HT-29 (cell line): ENCODE results near the gene P2RY2. TPM values are rescaled to one million over a fixed set of nuclear protein-coding genes. Genes with fewer than 3 reads are reported as not detected.
"Not testable (repeated sequence)": the region's sequence is repeated elsewhere in the genome, so short reads cannot be mapped to it uniquely, and the experiment has no call there.

Experiments
- DNase-seq: peaks from one replicate; pipeline ENCODE4 v3.0.0-alpha.2; 2015; ENCODE audit warnings: low spot score
- total RNA-seq: library from RNA; depleted of rRNA; stranded (reverse); fragments of >200 nt; shearing (Covaris generic); gene quantifications from 2 replicates; pipeline ENCODE4 v1.2.3, GENCODE V29; 2014

P2RY2 gene
- total RNA-seq, 1 experiment from 2014 or later: 36.4 TPM

DNA sequence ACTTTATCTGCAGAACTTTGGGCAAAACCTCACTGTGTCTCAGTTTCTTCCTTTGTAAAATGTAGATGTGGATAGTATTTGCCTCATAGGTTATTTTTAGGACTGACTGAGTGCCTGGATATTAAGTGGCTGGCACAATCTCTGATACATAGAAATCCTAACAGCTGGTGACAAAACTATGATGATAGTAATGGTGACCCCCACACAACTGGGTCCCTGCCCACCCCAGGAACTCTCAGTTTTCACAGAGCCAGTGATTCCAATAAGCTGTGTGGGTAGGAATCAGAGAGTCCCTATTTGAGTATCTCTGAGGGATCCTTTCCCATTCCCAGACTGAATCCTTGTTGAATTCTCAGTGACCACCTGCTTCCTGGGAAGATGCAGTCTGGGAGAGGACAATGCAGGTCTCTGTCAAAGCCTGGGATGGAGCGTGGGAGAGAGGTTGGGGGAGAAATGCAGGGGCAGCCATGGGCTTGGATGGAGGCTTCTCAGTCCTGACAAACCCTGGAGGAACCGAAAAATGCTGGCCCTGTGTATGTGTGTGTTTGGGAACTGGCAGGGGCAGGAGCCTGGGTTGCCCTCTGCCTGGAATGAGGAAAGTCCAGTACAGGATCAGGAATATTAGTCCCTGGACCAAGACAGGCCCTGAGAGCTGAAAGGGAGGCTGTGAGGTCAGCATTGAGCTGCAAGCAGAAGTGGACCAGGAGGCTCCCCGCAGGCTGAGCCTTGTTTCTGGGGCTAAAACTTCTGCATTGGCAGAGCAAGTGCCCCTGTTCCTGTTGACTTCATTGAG lies 48.0 kb downstream of the P2RY2 start:
- no peak for DNase-seq

GRCh38 chr11:73266646-73267020 lies 48.6 kb downstream of the P2RY2 start:
- DNase-seq: no peak

DNA sequence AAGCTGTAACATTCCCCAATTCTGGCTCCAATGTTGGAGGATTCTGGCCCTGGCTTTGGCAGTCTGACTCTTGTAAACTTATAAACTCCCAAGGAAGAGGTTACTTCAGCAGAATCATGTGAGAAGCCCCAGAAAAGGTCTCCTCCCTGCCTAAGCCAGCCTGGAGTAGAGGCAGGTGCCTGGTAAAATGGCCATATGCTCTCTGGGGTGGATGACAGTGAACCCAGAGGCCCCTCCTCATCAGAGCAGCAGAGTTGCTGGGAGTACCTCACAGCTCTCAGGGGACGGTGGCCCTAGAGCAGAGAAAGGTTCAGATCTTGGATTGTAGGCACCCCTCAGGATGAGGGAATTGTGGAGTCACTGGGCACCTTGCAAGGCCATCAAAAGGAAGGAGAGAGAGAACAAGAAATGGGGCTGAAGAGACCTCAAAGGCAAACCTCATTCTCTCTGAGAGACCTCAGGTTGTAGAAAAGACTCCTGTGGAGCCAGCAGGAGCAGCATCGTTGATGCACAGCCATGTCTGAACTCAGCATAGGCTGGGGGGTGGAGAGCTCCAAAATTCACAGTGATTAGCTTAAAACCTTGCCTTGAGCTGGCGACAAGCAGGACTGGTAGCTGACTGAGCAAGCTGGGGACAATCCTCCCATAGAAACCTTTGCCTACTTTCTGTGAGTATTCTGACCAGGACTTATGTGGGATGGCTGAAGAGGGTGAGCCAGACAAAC lies 49.2 kb downstream of the P2RY2 start:
- no peak for DNase-seq

DNA sequence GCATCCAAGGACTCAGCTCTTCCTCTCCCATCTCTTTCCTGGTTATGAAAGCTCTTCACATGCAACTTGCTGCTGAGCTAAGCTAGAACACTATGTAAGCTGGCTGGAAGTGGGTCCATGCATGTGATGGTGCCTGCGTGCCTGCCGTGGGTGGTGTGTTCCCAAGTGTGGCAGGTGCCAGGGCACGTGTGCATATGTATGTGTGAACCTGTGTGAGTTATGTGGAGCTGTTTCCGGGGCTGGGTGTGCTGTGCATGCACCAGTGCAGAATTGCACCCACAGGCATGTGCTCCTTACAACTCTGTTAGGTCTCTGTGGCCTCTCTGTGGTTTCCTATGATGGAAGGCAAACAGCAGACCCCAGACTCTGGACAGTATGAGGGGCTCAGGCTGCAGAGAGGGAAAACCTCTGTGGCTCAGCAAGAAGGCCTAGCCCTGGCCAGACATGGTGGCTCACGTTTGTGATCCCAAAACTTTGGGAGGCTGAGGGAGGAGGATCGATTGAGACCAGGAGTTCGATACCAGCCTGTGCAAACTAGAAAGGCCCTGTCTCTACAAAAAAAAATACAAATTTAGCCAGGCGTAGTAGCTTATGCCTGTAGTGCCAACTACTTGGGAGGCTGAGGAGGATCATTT lies 49.9 kb downstream of the P2RY2 start:
- no peak for DNase-seq

- DNase-seq: no peak
Measured at GRCh38 chr11:73268671-73269271, 50.7 kb downstream of the P2RY2 start.

GRCh38 chr11:73269459-73270015 lies 51.5 kb downstream of the P2RY2 start:
- DNase-seq: no peak

DNA sequence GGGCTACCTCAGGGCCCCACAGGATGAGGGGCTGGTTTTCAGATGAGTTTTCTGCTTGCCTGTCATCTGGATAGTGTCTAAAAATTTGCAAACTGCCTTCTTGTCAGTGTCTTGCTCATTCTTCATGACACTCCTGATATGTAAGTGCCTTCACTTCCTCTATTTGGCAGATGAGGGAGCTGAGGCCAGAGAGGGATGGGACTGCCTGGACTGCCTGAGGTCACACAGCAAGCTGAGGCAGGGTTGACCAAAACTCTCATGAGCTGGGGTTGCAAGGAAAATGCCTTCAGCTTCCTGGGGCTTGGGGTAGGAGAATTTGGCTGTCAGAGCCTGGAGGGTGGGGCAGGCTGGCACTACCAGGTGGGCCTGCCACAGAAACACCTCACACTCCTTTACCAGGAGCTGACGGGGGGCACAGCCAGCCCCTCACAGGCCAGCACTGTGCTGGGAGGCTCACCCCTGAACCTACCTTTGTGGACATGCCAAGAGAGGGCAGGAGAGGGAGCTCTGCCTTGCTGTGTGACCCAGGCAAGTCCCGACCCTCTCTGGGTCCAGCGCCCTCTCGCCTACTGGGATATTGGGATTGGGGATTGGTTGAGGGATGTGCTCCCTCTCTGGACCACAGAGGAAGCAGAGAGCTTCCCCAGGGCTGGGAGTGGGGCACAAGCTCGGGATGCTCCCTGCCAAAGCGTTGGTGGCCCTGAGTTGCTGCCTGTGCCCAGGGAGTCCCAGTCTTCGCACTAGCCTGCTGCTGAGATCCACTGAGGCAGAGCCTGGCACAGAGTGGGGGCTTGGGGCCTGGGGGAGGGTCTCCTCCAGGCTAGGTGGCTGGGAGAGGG lies 52.2 kb downstream of the P2RY2 start:
- DNase-seq: no peak

- no peak for DNase-seq
Measured at GRCh38 chr11:73270855-73271477, 52.9 kb downstream of the P2RY2 start.

DNA sequence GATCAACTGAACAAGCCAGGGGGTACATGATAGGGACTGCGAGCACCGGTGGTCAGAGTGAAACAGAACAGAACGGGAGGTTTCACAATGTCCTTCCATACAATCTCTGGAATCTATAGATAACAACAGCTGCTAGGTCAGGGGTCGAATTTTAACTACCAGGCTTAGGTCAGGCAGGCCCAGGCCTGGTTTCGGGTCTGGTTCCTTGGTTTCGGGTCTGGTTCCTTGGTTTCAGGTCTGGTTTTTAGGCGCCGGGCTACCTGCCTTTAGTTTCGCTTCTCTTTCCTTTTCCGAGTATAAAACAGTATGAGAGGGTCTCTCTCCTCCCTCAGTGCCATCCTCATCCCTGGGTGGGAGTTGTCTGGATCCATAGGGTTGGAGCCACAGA lies 53.4 kb downstream of the P2RY2 start:
- not testable (repeated sequence) for DNase-seq

- no peak for DNase-seq
Measured at GRCh38 chr11:73271936-73272679, 54.0 kb downstream of the P2RY2 start, which contains the start of gene P2RY6. Gene P2RY6, plus strand, starts transcription at chr11:73272338. Its CDS starts 24,181 bp downstream, at chr11:73296519.

DNA sequence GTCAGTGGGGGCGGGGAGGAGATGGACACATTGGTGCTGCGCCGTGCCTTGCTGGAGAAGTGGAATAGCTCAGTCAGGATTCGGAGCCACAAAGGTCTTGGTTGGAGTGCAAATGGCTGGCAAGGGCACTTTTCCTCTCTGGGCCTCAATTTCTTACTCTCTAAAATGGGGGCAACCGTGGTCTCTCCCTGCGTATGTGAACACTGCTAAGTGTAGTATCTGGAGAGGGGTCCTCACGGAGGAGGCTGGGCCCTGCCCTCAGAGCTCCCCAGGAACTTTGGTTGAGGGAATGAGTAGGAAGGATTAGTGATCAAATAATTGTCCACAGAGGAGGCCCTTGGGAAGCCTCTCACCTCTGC lies 54.6 kb downstream of the P2RY2 start:
- DNase-seq: no peak

- DNase-seq: no peak
Measured at GRCh38 chr11:73273222-73273895, 55.3 kb downstream of the P2RY2 start.

DNA sequence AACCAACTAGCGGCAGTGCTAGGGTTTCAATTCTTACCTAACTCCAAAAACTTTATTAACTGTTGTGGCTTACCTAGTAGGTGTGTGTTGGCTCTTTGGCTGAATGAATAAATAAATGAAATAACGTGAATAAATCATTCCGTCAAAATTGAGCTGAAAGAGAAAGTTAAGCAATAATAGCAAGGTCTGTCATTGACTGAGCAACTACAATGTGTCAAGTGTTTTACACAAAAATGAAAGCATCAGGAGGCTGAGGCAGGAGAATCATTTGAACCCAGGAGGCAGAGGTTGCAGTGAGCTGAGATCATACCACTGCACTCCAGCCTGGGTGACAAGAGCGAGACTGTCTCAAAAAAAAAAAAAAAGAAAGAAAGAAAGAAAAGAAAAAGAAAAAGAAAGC lies 56.1 kb downstream of the P2RY2 start:
- DNase-seq: not testable (repeated sequence)

- no peak for DNase-seq
Measured at GRCh38 chr11:73274722-73275380, 56.8 kb downstream of the P2RY2 start.

GRCh38 chr11:73275381-73275750 lies 57.3 kb downstream of the P2RY2 start:
- DNase-seq: no peak

DNA sequence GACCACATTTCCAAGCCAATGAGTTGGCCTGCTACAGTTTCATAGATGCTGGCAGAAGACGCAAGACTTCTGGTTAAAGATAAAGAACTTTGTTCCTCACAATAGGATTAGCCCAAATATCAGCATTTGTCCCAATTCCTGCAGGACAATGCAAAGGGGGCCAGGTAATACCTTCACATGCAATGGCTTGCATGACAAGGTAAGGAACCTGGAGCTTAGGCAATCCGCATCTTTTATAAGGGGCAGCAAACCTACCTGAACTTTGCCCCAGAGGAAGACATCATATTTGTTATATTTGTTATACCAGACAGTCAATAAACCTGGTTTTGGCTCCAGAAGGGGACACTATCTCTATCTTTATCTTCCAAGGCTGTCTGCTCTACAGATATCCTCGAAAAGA lies 59.4 kb downstream of the P2RY2 start:
- no peak for DNase-seq

GRCh38 chr11:73280626-73281025 lies 62.5 kb downstream of the P2RY2 start:
- DNase-seq: no peak

- no peak for DNase-seq
Measured at GRCh38 chr11:73281201-73281741, 63.2 kb downstream of the P2RY2 start.
